IMR-90 (cell line): ENCODE results near the gene TCTA. TPM values are rescaled to one million over a fixed set of nuclear protein-coding genes. Genes with fewer than 3 reads are reported as not detected.

Source experiments
- ATAC-seq: fragments of 200-7000 bp; cut with Tn5 transposase; 2 replicates; pipeline ENCODE4 v1.9.1; 2020; ENCODE audit warnings: low read depth, mild to moderate bottlenecking, moderate library complexity
- BruUV-seq: library from RNA; stranded (reverse); fragments of 400-500 nt; replicated peaks from 2 replicates; lab custom pipeline; 2021; lab: Mats Ljungman, UMichigan
- CTCF ChIA-PET: fragments of 300-600 bp; formaldehyde crosslinking; extraction: SDS; loops from one replicate; lab custom pipeline; 2021; ENCODE audit warnings: antibody characterized with exemption; lab: Yijun Ruan, JAX
- POLR2A ChIA-PET: fragments of 300-600 bp; sonication (Branson Sonifier 250); formaldehyde crosslinking; loops from one replicate; lab custom pipeline; 2022; ENCODE audit warnings: antibody characterized with exemption; ENCODE audit not compliant: unreplicated experiment; lab: Charles Lee
- DNase-seq: peaks from one replicate; pipeline ENCODE4 v3.0.0; 2013
- H2AFZ ChIP-seq: replicated peaks from 2 replicates; pipeline ENCODE3; 2013; ENCODE audit warnings: low read length, mild to moderate bottlenecking; ENCODE audit not compliant: poor library complexity
- H2AK5ac ChIP-seq: 2 replicates; pipeline ENCODE4 v1.6.1; 2013; ENCODE audit warnings: low read depth, low read length, inconsistent platforms
- H2AK9ac ChIP-seq: replicated peaks from 2 replicates; pipeline ENCODE3; 2013; ENCODE audit warnings: mild to moderate bottlenecking, low read depth, low read length, moderate library complexity; ENCODE audit not compliant: poor library complexity
- H2BK120ac ChIP-seq: 2 replicates; pipeline ENCODE4 v1.6.1; 2013; ENCODE audit warnings: low read depth, low read length, inconsistent platforms
- H2BK15ac ChIP-seq: 3 replicates; pipeline ENCODE4 v1.6.1; 2013; ENCODE audit warnings: low read depth, low read length, inconsistent platforms
- H2BK20ac ChIP-seq: 2 replicates; pipeline ENCODE4 v1.6.1; 2013; ENCODE audit warnings: low read depth, mild to moderate bottlenecking, inconsistent platforms, low read length, moderate library complexity
- H2BK5ac ChIP-seq: 2 replicates; pipeline ENCODE4 v1.6.1; 2013; ENCODE audit warnings: mild to moderate bottlenecking, low read depth, low read length, inconsistent platforms; ENCODE audit not compliant: poor library complexity, severe bottlenecking
- H3K14ac ChIP-seq: replicated peaks from 2 replicates; pipeline ENCODE4 v1.6.1; 2013; ENCODE audit warnings: low read depth, low read length, inconsistent platforms
- H3K18ac ChIP-seq: 2 replicates; pipeline ENCODE4 v1.6.1; 2013; ENCODE audit warnings: low read depth, low read length, control low read depth
- H3K23ac ChIP-seq: 2 replicates; pipeline ENCODE4 v1.6.1; 2013; ENCODE audit warnings: low read depth, low read length, inconsistent platforms
- H3K27ac ChIP-seq: 2 replicates; pipeline ENCODE4 v1.5.1; 2013; ENCODE audit warnings: mild to moderate bottlenecking, control low read depth, low read length; ENCODE audit not compliant: insufficient read depth
- H3K27me3 ChIP-seq: 2 replicates; pipeline ENCODE4 v1.6.1; 2013; ENCODE audit warnings: low read length; ENCODE audit not compliant: control insufficient read depth, insufficient read depth
- H3K36me3 ChIP-seq: 2 replicates; pipeline ENCODE4 v1.6.1; 2013; ENCODE audit warnings: low read length, mixed read lengths; ENCODE audit not compliant: control insufficient read depth, insufficient read depth
- H3K4ac ChIP-seq: 2 replicates; pipeline ENCODE4 v1.6.1; 2013; ENCODE audit warnings: low read depth, low read length, inconsistent platforms
- H3K4me1 ChIP-seq: 2 replicates; pipeline ENCODE4 v1.6.1; 2013; ENCODE audit warnings: low read length, mixed read lengths; ENCODE audit not compliant: control insufficient read depth, insufficient read depth
- H3K4me2 ChIP-seq: 2 replicates; pipeline ENCODE4 v1.6.1; 2013; ENCODE audit warnings: low read depth, mild to moderate bottlenecking, control low read depth, low read length, moderate library complexity
- H3K4me3 ChIP-seq: 2 replicates; pipeline ENCODE4 v1.5.1; 2013; ENCODE audit warnings: low read depth, mild to moderate bottlenecking, control low read depth, low read length, moderate library complexity; ENCODE audit not compliant: insufficient read depth
- H3K56ac ChIP-seq: 2 replicates; pipeline ENCODE4 v1.6.1; 2013; ENCODE audit warnings: low read length, inconsistent platforms; ENCODE audit not compliant: insufficient read depth; ENCODE audit errors: extremely low read depth
- H3K79me1 ChIP-seq, 2 experiments: 2 replicates each; pipeline ENCODE4 v1.6.1; 2013; ENCODE audit warnings: low read length in 2 of 2, inconsistent platforms in 1 of 2, low read depth in 1 of 2
- H3K9ac ChIP-seq: 2 replicates; pipeline ENCODE4 v1.6.1; 2013; ENCODE audit warnings: low read depth, low read length, control low read depth
- H3K9me1 ChIP-seq: 2 replicates; pipeline ENCODE4 v1.6.1; 2013; ENCODE audit warnings: low read length, inconsistent platforms; ENCODE audit not compliant: insufficient read depth
- H3K9me3 ChIP-seq: 2 replicates; pipeline ENCODE4 v1.6.1; 2013; ENCODE audit warnings: low read length; ENCODE audit not compliant: control insufficient read depth, insufficient read depth
- H4K20me1 ChIP-seq: 2 replicates; pipeline ENCODE4 v1.6.1; 2013; ENCODE audit warnings: low read length, inconsistent platforms; ENCODE audit not compliant: insufficient read depth
- H4K5ac ChIP-seq: 2 replicates; pipeline ENCODE4 v1.6.1; 2013; ENCODE audit warnings: mild to moderate bottlenecking, low read depth, low read length, control low read depth
- H4K8ac ChIP-seq, 2 experiments: 2 replicates each; pipeline ENCODE4 v1.6.1; 2013; ENCODE audit warnings: low read depth in 2 of 2, low read length in 2 of 2, control low read depth in 1 of 2, inconsistent platforms in 1 of 2
- H4K91ac ChIP-seq: 2 replicates; pipeline ENCODE4 v1.6.1; 2013; ENCODE audit warnings: low read depth, low read length, inconsistent platforms; ENCODE audit not compliant: insufficient read depth
- BHLHE40 ChIP-seq: fragments of 150-350 bp; IDR thresholded peaks from 2 replicates; pipeline ENCODE4 v1.6.1; 2016; ENCODE audit warnings: mild to moderate bottlenecking, low read depth, low read length
- RAD21 ChIP-seq: IDR thresholded peaks from 2 replicates; pipeline ENCODE4 v1.6.1; 2012; ENCODE audit warnings: low read length, improper control_type of control experiment
- WGBS, 2 experiments: methylation state at CpG; one replicate each; pipeline versions ENCODE4 v1.1.5 to v1.1.7; 2013; ENCODE audit warnings: missing lambda C conversion rate in 2 of 2; ENCODE audit not compliant: insufficient read length in 1 of 2; ENCODE audit errors: extremely low coverage in 2 of 2; 5-methylcytosine and 5-hydroxymethylcytosine counted together
- dilution Hi-C: fragments of 300-500 bp; cut with HindIII; formaldehyde crosslinking; loops from one replicate; pipeline ENCODE4 v1.14.3; 2018; ENCODE audit warnings: low sequenced_read_pairs; ENCODE audit not compliant: unreplicated experiment
- in situ Hi-C: fragments of 300-500 bp; cut with MboI; formaldehyde crosslinking; loops from 3 replicates; pipeline ENCODE4 v1.14.3; 2019; ENCODE audit warnings: low sequenced_read_pairs, inconsistent platforms, mixed read lengths
- intact Hi-C: fragments of 100-400 bp; cut with micrococcal nuclease; formaldehyde crosslinking; loops from 2 replicates; pipeline ENCODE4 v1.10.0; 2022
- polyA plus RNA-seq, 3 experiments: library from polyadenylated mRNA; depleted of rRNA; stranded (reverse); fragments of >200 nt; gene quantifications; 2 replicates each; pipeline ENCODE4 v1.2.3, GENCODE V29; 2012; ENCODE audit warnings: low replicate concordance in 1 of 3
- total RNA-seq: library from RNA; depleted of rRNA; stranded (reverse); fragments of >200 nt; gene quantifications from 2 replicates; pipeline ENCODE4 v1.2.3, GENCODE V29; 2012

The TCTA gene
- total and polyA plus RNA-seq, 2 of the 4 experiments (the other 2 are of a cell fraction), result 15.1 to 46.6 TPM

GRCh38 chr3:49454458-49454857 lies 42.2 kb downstream of the TCTA start:
- H4K91ac ChIP-seq, result no peak overlapping the region

More at GRCh38 chr3:49454458-49454857, 42.2 kb downstream of the TCTA start:
- WGBS, 2 experiments, result no CpG with 5 or more reads among the region's 2 CpGs
- Histone ChIP-seq H3K36me3 (no peaks in the 10 kb centered on the region), H3K18ac (no peak overlapping the region), H3K56ac (no peak overlapping the region), H2BK5ac (no peak overlapping the region), H3K27ac (no peak overlapping the region), H4K5ac (no peak overlapping the region), H2AK5ac (no peak overlapping the region), H4K20me1 (no peaks in the 10 kb centered on the region), H3K14ac (no peak overlapping the region), H2AK9ac (no peak overlapping the region), H2AFZ (no peak overlapping the region), H3K79me1 (no peaks in the 10 kb centered on the region), H3K4ac (no peak overlapping the region), H3K4me3 (no peak overlapping the region), H3K23ac (no peak overlapping the region), H2BK20ac (no peak overlapping the region), H3K9me1 (peaks cover 12% of the 10 kb centered on the region), H3K9me3 (no peaks in the 10 kb centered on the region), H3K27me3 (no peaks in the 10 kb centered on the region), H3K9ac (no peak overlapping the region), H4K8ac (no peak overlapping the region), H3K4me1 (peaks cover 8% of the 10 kb centered on the region), H2BK15ac (no peak overlapping the region), H2BK120ac (no peak overlapping the region), H3K4me2 (no peak overlapping the region)
- ChIA-PET POLR2A (no interaction called here), CTCF (interaction anchor here (1.2 kb wide), 1 partner anchor 114 kb away, joined by 3 read pairs; no protein-coding TSS in a partner anchor)
- TF ChIP-seq BHLHE40, result no peak
- no peak; the same call in 1 of the 2 replicates for TF ChIP-seq RAD21
- no peak for ATAC-seq
- dilution Hi-C loops (no loop called here), in situ Hi-C loops (no loop called here), intact Hi-C loops (no loop called here)
- BruUV-seq, result no TSS peak
- DNase-seq, result no peak
